Keratinocyte (primary cell): Measurements from ENCODE around the gene OTOGL. TPM values are rescaled to one million over a fixed set of nuclear protein-coding genes. Genes with fewer than 3 reads are reported as not detected.

ENCODE experiments used
- DNase-seq: peaks from one replicate; pipeline ENCODE4 v3.0.0-alpha.2; 2011; ENCODE audit warnings: low read depth, missing footprints, low spot score
- FAIRE-seq: peaks from 2 replicates; lab custom pipeline; 2011; peaks lifted over from hg19 to GRCh38; lab: Jason Lieb, UNC
- H2AFZ ChIP-seq: 2 replicates; pipeline ENCODE4 v1.6.0; 2012; ENCODE audit warnings: low read length, control low read depth, inconsistent platforms; ENCODE audit not compliant: control insufficient read depth
- H3K27ac ChIP-seq: 2 replicates; pipeline ENCODE4 v1.5.1; 2011; ENCODE audit warnings: low read length; ENCODE audit not compliant: control insufficient read depth, insufficient read depth
- H3K27me3 ChIP-seq: 3 replicates; pipeline ENCODE4 v1.6.0; 2011; ENCODE audit warnings: low read length; ENCODE audit not compliant: control insufficient read depth, insufficient read depth; ENCODE audit errors: extremely low read depth
- H3K36me3 ChIP-seq, 2 experiments: 2 replicates in 1 of 2; 3 replicates in 1 of 2; pipeline ENCODE4 v1.5.1; 2011; ENCODE audit warnings: low read length in 2 of 2, mild to moderate bottlenecking in 1 of 2; ENCODE audit not compliant: control insufficient read depth in 2 of 2, insufficient read depth in 2 of 2; ENCODE audit errors: extremely low read depth in 1 of 2
- H3K4me1 ChIP-seq: 3 replicates; pipeline ENCODE4 v1.5.1; 2011; ENCODE audit warnings: low read length; ENCODE audit not compliant: control insufficient read depth, insufficient read depth; ENCODE audit errors: extremely low read depth
- H3K4me2 ChIP-seq: 3 replicates; pipeline ENCODE4 v1.6.0; 2011; ENCODE audit warnings: low read depth, low read length; ENCODE audit not compliant: control insufficient read depth, insufficient read depth; ENCODE audit errors: extremely low read depth
- H3K4me3 ChIP-seq, 3 experiments: fragments of 200-600 bp in 1 of 3; sonication (generic) in 1 of 3; 2 replicates in 2 of 3; 3 replicates in 1 of 3; pipeline ENCODE4 v1.5.1; 2011 to 2016; ENCODE audit warnings: low read length in 3 of 3, mild to moderate bottlenecking in 3 of 3, control low read depth in 2 of 3, inconsistent platforms in 1 of 3, low read depth in 1 of 3, mixed read lengths in 1 of 3, mixed run types in 1 of 3, moderate library complexity in 1 of 3; ENCODE audit not compliant: control insufficient read depth in 2 of 3, insufficient read depth in 2 of 3; ENCODE audit errors: extremely low read depth in 1 of 3
- H3K79me2 ChIP-seq: 2 replicates; pipeline ENCODE4 v1.6.0; 2012; ENCODE audit warnings: low read length; ENCODE audit not compliant: control insufficient read depth, insufficient read depth
- H3K9ac ChIP-seq: 3 replicates; pipeline ENCODE4 v1.6.0; 2011; ENCODE audit warnings: low read length; ENCODE audit not compliant: control insufficient read depth, insufficient read depth; ENCODE audit errors: extremely low read depth
- H3K9me1 ChIP-seq: 3 replicates; pipeline ENCODE4 v1.6.0; 2011; ENCODE audit warnings: low read length; ENCODE audit not compliant: control insufficient read depth, insufficient read depth; ENCODE audit errors: extremely low read depth
- H3K9me3 ChIP-seq: 2 replicates; pipeline ENCODE4 v1.5.1; 2012; ENCODE audit warnings: low read depth, low read length; ENCODE audit not compliant: control insufficient read depth
- H4K20me1 ChIP-seq: 3 replicates; pipeline ENCODE4 v1.6.0; 2011; ENCODE audit warnings: low read length; ENCODE audit not compliant: control insufficient read depth, insufficient read depth; ENCODE audit errors: extremely low read depth
- CTCF ChIP-seq, 3 experiments: IDR thresholded peaks in 1 of 3; conservative IDR thresholded peaks in 1 of 3; optimal IDR thresholded peaks in 1 of 3; 2 replicates in 2 of 3; 3 replicates in 1 of 3; pipeline versions ENCODE3 to v1.5.1; 2011; ENCODE audit warnings: low read length in 3 of 3, mild to moderate bottlenecking in 3 of 3, moderate library complexity in 2 of 3, control low read depth in 1 of 3, inconsistent platforms in 1 of 3; ENCODE audit not compliant: insufficient read depth in 2 of 3; ENCODE audit errors: extremely low read depth in 1 of 3
- EZH2 ChIP-seq: IDR thresholded peaks from one replicate; pipeline ENCODE4 v1.6.1; 2012; ENCODE audit warnings: inconsistent platforms, mild to moderate bottlenecking, low read length, moderate library complexity
- dilution Hi-C: fragments of 300-500 bp; cut with MboI; formaldehyde crosslinking; loops from one replicate; pipeline ENCODE4 v1.7.0; 2020; ENCODE audit warnings: low sequenced_read_pairs; ENCODE audit not compliant: extremely low pct_ligation_motif_present
- polyA plus RNA-seq, 5 experiments: library from polyadenylated mRNA; depleted of rRNA in 3 of 5; stranded (reverse) in 3 of 5; stranded (forward) in 1 of 5; unstranded in 1 of 5; fragments of >200 nt; gene quantifications; 1 replicate in 1 of 5; 2 replicates in 3 of 5; 3 replicates in 1 of 5; pipeline versions ENCODE4 v1.2.1 to v1.2.3, GENCODE V29; 2011 to 2012; ENCODE audit warnings: missing spikeins in 2 of 5, low read depth in 1 of 5, low replicate concordance in 1 of 5

Gene OTOGL
- polyA plus RNA-seq, 1 donor (not counting 4 experiments of a cell fraction or from before 2014, with no cell fraction given), result 0.08 TPM

GRCh38 chr12:80374615-80375014 lies 275.3 kb downstream of the OTOGL start:
- FAIRE-seq (no peak), DNase-seq (no peak)
- no peak for TF ChIP-seq CTCF (optimal IDR thresholded peaks at IDR 0.05 in 1 of 3, IDR thresholded peaks at IDR 0.05 in 1 of 3, conservative IDR thresholded peaks at IDR 0.05 in 1 of 3; ENCODE audit: extremely low read depth in 1 of 3, insufficient read depth in 2 of 3, low read length in 3 of 3)
- no peak for TF ChIP-seq EZH2

GRCh38 chr12:80377140-80377794 lies 277.9 kb downstream of the OTOGL start:
- no peak overlapping the region for H3K4me3 ChIP-seq
- H3K9me3 ChIP-seq, result no peaks in the 10 kb centered on the region
- no peak overlapping the region for H3K27ac ChIP-seq
- H3K4me1 ChIP-seq, result no peaks in the 10 kb centered on the region
- TF ChIP-seq CTCF (optimal IDR thresholded peaks at IDR 0.05 in 1 of 3, IDR thresholded peaks at IDR 0.05 in 1 of 3, conservative IDR thresholded peaks at IDR 0.05 in 1 of 3; ENCODE audit: extremely low read depth in 1 of 3, insufficient read depth in 2 of 3, low read length in 3 of 3) (no peak), EZH2 (no peak)
- no peak overlapping the region for H2AFZ ChIP-seq
- H3K9me1 ChIP-seq, result no peaks in the 10 kb centered on the region
- dilution Hi-C loops, result no loop called here
- H3K9ac ChIP-seq, result no peak overlapping the region
- H3K79me2 ChIP-seq, result no peaks in the 10 kb centered on the region
- DNase-seq, result no peak
- no peaks in the 10 kb centered on the region for H3K36me3 ChIP-seq
- H3K4me2 ChIP-seq, result no peak overlapping the region
- H4K20me1 ChIP-seq, result no peaks in the 10 kb centered on the region
- no peaks in the 10 kb centered on the region for H3K27me3 ChIP-seq
- no peak for FAIRE-seq

More at GRCh38 chr12:80374615-80375014, 275.3 kb downstream of the OTOGL start:
- no peaks in the 10 kb centered on the region for H4K20me1 ChIP-seq
- no peaks in the 10 kb centered on the region for H3K9me1 ChIP-seq
- no peak overlapping the region for H3K4me2 ChIP-seq
- no peaks in the 10 kb centered on the region for H3K36me3 ChIP-seq
- H3K9ac ChIP-seq, result no peak overlapping the region
- H3K9me3 ChIP-seq, result no peaks in the 10 kb centered on the region
- H2AFZ ChIP-seq, result no peak overlapping the region
- H3K79me2 ChIP-seq, result no peaks in the 10 kb centered on the region
- no peak overlapping the region for H3K4me3 ChIP-seq
- H3K4me1 ChIP-seq, result no peaks in the 10 kb centered on the region
- dilution Hi-C loops, result no loop called here
- H3K27me3 ChIP-seq, result no peaks in the 10 kb centered on the region
- no peak overlapping the region for H3K27ac ChIP-seq
